ENCODE data around the gene ERO1B.
"Not testable (repeated sequence)": the region's sequence is repeated elsewhere in the genome, so short reads cannot be mapped to it uniquely, and the experiment has no call there.

Gene ERO1B, protein sequence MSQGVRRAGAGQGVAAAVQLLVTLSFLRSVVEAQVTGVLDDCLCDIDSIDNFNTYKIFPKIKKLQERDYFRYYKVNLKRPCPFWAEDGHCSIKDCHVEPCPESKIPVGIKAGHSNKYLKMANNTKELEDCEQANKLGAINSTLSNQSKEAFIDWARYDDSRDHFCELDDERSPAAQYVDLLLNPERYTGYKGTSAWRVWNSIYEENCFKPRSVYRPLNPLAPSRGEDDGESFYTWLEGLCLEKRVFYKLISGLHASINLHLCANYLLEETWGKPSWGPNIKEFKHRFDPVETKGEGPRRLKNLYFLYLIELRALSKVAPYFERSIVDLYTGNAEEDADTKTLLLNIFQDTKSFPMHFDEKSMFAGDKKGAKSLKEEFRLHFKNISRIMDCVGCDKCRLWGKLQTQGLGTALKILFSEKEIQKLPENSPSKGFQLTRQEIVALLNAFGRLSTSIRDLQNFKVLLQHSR

DNA sequence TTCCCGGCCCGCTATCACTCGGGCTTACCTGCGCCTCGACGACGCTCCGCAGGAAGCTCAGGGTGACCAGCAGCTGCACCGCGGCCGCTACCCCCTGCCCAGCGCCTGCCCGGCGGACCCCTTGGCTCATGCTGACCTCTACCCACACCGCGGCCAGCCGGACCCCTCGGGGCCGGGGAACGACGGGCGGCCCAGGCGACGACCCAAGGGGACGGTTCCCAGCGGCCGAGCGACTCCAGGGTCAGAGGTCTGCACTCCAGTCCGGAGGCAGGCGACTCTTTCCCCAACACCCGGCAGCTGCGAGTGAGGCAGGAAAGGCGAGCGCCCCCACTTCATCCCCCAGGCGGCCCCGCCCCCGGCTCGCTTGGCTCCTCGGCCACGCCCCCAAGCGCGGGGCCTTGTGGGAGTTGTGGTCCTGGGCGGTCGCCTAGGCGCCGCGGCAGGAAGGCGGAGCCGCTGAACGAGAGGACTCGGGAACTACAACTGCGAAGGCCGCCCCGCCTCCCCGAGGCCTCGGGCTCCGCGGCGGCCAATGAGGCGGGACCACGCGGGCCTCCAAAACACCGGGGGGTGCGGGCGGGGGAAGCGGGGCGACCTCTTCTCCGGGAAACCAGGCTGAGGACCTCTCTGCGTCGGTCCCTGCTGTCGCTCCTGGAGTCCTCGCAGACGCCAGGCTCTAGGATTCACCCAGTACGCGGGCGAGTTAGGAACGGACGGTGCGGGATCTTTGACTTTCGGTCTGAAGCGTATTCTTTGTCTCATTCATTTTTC, at the start of gene ERO1B:
Gene ERO1B, minus strand, starts transcription at position 305 of the 771 bp plus-strand sequence. Its CDS starts 175 bp downstream, at position 130.
- TF ChIP-seq, protein P1, sequence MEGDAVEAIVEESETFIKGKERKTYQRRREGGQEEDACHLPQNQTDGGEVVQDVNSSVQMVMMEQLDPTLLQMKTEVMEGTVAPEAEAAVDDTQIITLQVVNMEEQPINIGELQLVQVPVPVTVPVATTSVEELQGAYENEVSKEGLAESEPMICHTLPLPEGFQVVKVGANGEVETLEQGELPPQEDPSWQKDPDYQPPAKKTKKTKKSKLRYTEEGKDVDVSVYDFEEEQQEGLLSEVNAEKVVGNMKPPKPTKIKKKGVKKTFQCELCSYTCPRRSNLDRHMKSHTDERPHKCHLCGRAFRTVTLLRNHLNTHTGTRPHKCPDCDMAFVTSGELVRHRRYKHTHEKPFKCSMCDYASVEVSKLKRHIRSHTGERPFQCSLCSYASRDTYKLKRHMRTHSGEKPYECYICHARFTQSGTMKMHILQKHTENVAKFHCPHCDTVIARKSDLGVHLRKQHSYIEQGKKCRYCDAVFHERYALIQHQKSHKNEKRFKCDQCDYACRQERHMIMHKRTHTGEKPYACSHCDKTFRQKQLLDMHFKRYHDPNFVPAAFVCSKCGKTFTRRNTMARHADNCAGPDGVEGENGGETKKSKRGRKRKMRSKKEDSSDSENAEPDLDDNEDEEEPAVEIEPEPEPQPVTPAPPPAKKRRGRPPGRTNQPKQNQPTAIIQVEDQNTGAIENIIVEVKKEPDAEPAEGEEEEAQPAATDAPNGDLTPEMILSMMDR (IDR thresholded peaks at IDR 0.05; ENCODE audit: low read depth, low read length), result no peak
- DNase-seq (ENCODE audit: extremely low read depth, low read depth), result peak; percentile 83

DNA sequence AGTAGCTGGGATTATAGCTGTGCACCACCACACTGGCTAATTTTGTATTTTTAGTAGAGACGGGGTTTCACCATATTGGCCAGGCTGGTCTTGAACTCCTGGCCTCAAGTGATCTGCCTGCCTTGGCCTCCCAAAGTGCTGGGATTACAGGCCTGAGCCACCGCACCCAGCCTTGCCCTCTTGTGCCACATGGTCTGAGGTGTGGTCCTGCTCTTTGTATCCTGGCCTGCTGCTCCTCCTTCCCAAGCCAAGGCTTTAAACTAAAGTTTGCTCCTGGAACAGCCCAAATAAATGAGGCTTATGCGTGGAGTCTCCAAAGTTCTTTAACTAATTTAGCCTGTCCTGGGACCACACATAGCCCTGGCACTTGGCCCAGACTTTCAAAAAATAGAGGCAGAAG, 49.7 kb upstream of the ERO1B start:
- not testable (repeated sequence) for DNase-seq (ENCODE audit: extremely low read depth, low read depth)

DNA sequence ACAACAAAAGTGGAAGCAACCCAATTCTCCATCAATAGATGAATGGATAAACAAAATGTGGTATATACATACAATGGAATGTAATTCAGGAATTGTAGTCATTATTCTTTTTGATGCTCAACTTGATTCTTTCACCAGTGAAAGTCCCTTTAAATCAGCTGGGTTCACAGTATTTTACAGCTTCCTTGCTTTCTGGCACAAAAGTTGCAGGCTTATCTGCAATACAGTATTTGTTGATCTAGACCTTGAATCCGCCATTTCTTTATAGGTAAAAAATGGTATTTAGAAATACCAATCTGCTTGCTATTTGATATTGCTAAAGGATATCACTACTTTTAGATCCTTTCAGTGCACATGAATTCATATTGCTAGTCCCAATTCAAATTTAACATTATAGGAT, 44.7 kb upstream of the ERO1B start:
- DNase-seq (ENCODE audit: extremely low read depth, low read depth), result no peak
- TF ChIP-seq, protein P1 (IDR thresholded peaks at IDR 0.05; ENCODE audit: low read depth, low read length), result no peak

DNA sequence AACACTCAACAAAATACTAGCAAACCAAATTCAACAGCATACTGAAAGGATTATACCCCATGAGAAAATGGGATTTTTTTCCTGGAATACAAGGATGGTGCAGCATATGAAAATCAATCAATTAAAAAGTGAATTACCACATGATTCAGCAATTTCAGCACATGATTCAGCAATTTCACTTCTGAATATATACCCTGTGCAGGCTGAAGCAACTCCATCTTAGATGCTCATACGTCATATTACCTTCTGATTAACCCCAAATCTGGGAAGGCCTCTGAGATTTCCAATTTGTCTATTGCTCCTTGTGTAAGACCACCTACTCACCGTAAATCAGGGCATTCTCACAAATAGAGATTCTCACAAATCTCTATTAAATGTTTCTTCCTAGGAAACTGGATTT, 43.8 kb upstream of the ERO1B start:
- TF ChIP-seq, protein P1 (IDR thresholded peaks at IDR 0.05; ENCODE audit: low read depth, low read length), result no peak
- DNase-seq (ENCODE audit: extremely low read depth, low read depth), result no peak

DNA sequence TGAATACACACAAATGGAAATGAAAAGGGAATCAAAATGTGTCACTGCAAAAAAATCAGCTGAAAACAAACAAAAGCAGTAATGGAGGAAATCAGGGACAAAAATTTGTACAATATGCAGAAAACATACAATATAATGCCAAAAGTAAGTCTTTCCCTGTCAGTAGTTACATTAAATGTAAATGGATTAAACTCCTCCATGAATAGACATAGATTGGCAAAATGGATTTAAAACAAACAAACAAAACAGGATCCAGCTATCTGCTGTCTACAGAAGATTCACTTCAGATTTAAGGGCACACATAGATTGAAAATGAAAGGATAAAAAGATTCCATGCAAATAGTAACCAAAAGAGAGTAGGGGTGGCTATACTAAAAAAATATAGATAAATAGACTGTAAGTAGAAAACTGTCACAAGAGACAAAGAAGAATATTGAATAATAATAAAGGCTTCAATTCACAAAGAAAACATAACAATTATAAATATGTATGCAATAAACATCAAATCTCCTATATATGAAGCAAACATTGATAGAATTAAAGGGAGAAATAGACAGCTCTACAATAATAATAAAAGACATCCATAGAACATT, 42.2 kb upstream of the ERO1B start:
- DNase-seq (ENCODE audit: extremely low read depth, low read depth), result no peak
- TF ChIP-seq, protein P1 (IDR thresholded peaks at IDR 0.05; ENCODE audit: low read depth, low read length), result no peak

DNA sequence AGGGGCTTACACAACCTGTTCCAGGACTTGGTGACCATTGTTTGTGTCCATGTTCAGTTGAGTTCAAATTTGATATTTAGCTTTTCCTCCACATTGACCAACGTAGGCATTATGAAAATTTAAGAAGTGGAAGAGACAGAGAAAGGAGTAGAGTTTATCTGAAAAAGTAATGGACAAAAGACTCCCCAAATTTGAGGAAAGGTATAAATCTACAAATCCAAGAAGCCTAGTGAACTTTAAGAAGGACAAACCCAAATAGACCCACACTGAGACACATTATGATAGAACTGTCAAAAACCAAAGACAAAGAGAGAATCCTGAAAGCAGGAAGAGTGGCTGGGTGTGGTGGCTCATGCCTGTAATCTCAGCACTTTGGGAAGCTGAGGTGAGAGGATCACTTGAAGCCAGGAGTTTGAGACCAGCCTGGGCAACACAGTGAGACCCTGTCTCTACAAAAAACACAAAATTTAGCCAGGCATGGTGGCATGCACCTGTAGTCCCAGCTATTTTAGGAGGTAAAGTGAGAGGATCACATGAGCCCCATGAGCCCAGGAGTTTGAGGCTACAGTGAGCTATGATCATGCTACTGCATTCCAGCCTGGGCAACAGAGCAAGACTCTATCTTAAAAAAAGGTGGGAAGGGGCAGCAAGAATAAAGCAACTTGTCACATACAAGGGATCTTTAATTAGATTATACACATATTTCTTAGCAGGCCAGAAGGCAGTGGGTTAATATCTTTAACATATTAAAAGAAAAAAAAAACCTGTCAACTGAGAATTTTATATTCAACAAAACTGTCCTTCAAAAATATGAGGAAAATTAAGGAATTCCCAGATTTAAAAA, 41.0 kb upstream of the ERO1B start:
- TF ChIP-seq, protein P1 (IDR thresholded peaks at IDR 0.05; ENCODE audit: low read depth, low read length), result no peak
- DNase-seq (ENCODE audit: extremely low read depth, low read depth), result no peak

DNA sequence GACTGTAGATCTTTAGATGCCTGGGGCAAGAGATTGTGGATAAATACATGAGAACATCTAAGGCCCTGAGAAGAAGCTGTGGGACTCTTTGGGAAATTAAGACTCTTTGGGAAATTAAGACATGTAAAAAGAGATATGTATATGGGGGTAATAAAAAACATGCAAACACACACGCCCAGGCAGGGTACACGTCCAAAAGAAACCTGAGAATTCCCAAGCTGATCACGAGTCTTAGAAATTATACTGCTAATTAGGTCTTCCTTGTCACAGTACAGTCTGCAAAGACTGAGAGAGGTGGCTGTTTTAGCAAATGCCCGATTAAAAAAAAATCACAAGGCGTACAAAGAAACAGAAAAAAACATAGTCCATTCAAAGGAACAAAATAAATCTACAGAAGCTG, 39.3 kb upstream of the ERO1B start:
- no peak for DNase-seq (ENCODE audit: extremely low read depth, low read depth)
- TF ChIP-seq, protein P1 (IDR thresholded peaks at IDR 0.05; ENCODE audit: low read depth, low read length), result no peak

Data from AG09319 (cell line).